UCSD-AML1 (cell line): ENCODE results near the gene ANTXR1.

ENCODE experiments used
- DNase-seq: peaks from one replicate; lab custom pipeline; 2025; ENCODE audit not compliant: unreplicated experiment; lab: John Stamatoyannopoulos, UW

ANTXR1 gene

DNA sequence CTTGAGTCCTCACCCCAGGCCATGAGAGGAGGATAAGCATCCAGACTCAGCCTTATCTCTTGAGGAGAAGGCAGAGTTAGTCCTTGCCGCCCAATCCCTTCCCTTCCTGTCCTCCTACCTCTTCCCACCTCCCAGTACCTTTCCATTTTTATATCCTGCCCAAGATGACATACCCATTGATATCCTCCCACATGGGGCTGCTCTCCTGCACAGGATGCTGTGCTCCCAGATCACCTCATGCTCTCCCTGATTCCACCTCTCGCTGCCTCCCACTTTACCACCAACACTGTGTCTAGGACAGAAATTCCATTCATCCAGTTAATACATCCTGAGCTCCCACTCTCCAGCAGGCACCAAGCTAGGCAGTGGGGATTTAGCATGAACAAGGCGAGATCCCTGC lies 191.7 kb downstream of the ANTXR1 start:
- DNase-seq: no peak

DNA sequence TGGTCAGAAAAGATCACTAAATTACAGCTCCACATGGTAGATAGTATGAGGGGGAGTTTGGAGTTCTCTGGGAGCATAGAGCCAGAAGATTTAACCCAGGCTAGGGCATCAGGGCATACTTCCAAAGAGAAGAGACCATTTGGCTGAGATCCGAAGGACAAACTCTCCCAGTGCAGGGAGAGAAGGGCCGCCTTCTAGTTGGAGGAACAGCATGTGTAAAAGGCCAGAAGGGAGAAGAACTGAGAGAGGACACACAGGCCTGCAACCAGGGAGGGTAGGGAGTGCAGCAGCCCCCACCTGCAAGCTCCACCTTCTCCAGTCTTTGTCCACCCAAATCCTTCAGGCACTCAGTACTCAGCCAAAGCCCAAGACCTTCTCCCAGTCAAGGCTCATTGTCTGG lies 192.1 kb downstream of the ANTXR1 start:
- DNase-seq: no peak

DNA sequence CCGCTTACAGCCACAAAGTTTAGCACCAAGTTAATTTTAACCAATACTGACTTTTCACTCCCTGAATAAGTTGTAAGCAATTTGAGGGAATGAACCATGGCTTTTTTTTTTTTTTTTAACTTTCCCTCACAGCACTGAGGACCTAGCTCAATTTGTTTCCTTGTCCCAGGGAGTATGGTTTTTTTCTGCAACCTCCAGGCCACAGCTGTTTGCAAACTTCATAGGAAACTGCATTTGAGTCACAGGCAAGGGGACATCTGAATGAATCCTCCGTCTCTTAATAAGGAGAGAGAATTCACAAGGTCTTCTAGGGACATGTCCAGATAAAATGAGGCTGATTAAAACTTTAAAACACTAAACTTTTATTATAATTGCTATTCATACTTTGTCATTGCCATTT lies 192.5 kb downstream of the ANTXR1 start:
- DNase-seq: no peak

- DNase-seq: no peak
Measured at GRCh38 chr2:69208023-69208595, 195.1 kb downstream of the ANTXR1 start.

DNA sequence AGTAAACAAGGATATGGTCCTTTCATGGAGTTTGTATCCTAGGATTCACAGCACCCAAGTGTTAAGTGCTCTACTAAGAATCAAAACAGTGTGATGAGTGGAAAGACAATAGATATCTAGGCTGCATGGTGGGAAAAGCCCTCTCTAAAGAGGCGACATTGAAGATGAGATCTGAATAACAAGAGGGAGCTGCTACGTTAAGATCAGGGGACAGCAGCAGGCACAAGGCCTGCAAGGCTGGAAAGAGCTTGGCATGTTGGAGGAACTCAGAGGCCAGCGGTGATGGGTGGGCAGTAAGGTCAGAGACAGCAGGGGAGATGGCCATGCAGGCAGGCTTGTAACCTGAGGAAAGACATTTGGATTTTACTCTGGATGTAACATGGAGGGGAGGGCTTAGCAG lies 196.5 kb downstream of the ANTXR1 start:
- DNase-seq: no peak

- DNase-seq: no peak
Measured at GRCh38 chr2:69210385-69210784, 197.4 kb downstream of the ANTXR1 start.

GRCh38 chr2:69211048-69211447 lies 198.1 kb downstream of the ANTXR1 start:
- DNase-seq: no peak

- no peak for DNase-seq
Measured at GRCh38 chr2:69211686-69212085, 198.7 kb downstream of the ANTXR1 start.

- no peak for DNase-seq
Measured at GRCh38 chr2:69212238-69213028, 199.5 kb downstream of the ANTXR1 start.

- DNase-seq: no peak
Measured at GRCh38 chr2:69213201-69213600, 200.2 kb downstream of the ANTXR1 start.

- no peak for DNase-seq
Measured at GRCh38 chr2:69213782-69214181, 200.8 kb downstream of the ANTXR1 start.

DNA sequence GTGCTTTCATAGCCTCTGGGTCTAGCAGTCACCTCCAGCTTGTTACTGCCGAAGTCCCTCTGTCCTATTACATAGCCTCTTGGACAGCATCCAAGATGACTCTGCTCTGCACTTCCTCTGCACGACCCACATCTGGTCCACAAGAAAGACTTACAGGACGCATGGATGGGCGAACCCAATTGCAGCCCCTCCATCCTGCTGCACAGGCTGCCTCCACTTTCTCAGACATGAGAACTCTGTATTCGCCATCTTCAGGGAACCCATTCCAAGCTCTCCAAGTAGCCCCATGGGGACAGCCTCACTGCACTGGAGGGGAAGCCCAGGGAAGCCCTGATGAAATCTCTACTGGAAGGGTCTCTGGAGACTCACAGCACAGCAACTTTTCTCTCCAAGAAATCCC lies 201.9 kb downstream of the ANTXR1 start:
- no peak for DNase-seq

DNA sequence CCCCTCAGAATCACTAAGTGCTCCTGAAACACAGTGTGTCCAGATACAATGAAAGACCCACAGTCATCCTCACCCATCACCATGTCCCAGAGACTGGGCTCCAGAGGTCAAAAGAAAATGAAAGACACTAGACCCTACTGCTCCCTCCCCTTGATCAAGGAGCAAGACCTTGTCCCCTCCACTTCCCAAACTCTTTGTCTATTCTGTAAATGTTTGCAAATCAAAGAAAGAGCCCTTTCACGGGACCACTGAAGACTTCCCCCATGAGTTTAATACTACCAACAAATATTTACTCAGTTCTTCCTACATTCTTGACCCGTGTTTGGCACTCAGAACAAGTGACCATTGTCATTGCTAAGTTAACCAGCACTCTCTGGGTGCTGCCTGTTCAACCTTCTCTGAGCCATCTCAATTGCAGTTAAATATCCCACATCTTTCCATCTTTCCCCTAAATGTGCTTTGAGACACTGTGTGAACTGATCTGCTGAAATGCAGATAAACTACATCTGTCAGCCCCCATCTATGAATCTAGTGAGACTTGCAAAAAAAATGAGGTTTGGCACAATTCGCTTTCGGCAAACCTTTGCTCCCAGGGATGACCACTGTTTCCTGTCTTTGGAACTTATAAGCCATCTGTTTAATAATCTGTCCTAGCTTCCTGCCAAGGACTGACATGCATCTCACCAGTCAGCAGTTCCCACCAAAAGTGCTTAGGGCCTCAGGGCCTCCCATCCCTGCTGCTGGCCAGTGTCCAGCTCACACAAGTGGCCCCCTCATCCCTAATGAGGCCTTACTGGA lies 203.8 kb downstream of the ANTXR1 start:
- DNase-seq: no peak

- no peak for DNase-seq
Measured at GRCh38 chr2:69217333-69218080, 204.5 kb downstream of the ANTXR1 start.

DNA sequence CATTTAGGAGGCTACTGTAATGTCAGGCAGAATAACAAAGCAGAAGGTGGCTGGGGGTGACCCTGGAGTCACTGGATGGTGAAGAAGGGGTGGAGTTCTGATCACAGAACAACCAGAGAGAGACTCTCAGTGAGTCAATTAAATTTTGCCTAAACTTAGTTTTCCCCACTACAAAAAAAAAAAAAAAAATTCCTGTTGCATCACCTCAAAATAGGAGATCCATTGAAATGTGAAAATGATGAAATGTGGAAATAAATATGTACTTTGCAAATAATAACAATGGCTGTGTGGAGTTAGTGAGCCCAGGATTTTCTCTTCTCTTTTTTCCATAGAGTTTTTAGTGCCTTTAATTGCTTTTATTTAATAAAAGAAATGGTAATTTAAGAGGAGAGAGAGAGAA lies 208.5 kb downstream of the ANTXR1 start:
- DNase-seq: no peak

- DNase-seq: no peak
Measured at GRCh38 chr2:69221960-69222751, 209.2 kb downstream of the ANTXR1 start.

DNA sequence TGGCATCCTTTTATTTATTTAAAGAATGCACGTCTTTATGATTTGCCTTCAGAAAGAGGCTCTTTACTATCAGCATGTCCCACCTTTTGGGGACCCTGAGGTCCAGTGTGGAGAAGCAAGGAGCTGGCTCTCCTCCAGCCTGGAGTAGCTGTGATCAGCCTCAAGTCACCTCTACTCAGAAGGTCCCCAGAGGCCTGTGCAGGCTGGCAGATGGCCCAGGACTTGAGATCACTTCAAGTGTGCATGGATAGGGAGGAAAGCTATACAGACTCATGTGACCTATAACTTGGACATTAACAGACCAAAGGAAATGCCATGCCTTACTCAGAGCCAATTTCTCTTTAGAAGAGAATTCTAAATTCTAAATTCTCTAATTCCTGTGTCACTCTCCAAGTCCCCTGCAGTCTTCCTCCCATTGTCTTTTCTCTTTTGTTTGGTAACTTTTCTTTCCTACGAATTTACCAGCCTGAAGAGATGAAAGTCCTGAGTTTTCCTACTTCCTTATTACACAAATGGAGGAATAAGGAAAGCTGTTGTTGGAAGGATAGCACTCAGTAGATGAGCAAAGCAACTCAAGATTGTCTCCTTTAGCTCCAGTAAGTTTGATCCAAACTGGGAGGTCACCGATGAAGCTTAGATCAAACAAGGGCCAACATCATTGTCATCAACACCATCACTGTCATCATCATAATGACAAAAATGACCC lies 210.1 kb downstream of the ANTXR1 start:
- DNase-seq: no peak

- DNase-seq: no peak
Measured at GRCh38 chr2:69223759-69224511, 211.0 kb downstream of the ANTXR1 start.

GRCh38 chr2:69224512-69224837 lies 211.5 kb downstream of the ANTXR1 start:
- no peak for DNase-seq
